Measurements from ENCODE around the gene EIF4G3.

DNA sequence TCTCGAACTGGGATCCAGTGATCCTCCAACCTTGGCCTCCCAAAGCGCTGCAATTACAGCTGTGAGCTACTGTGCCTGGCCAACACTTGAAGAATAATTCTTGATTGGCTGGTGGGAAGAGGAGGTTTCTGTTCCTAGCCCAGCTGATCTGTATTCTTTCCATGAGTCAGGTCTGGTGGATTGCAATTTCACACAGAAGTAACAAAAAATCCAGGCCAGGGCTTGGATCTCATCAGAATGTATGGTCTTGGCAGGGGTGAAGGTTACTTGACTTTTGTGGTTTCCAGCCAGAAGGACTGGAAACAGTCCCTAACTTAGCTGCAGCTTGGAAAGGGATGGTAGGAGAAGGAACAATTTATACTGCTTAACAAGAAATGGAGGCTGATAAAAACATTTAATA is 384.5 kb downstream of the EIF4G3 start:
- TF ChIP-seq, protein P1, sequence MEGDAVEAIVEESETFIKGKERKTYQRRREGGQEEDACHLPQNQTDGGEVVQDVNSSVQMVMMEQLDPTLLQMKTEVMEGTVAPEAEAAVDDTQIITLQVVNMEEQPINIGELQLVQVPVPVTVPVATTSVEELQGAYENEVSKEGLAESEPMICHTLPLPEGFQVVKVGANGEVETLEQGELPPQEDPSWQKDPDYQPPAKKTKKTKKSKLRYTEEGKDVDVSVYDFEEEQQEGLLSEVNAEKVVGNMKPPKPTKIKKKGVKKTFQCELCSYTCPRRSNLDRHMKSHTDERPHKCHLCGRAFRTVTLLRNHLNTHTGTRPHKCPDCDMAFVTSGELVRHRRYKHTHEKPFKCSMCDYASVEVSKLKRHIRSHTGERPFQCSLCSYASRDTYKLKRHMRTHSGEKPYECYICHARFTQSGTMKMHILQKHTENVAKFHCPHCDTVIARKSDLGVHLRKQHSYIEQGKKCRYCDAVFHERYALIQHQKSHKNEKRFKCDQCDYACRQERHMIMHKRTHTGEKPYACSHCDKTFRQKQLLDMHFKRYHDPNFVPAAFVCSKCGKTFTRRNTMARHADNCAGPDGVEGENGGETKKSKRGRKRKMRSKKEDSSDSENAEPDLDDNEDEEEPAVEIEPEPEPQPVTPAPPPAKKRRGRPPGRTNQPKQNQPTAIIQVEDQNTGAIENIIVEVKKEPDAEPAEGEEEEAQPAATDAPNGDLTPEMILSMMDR (optimal IDR thresholded peaks at IDR 0.05 in 1 of 3, IDR thresholded peaks at IDR 0.05 in 1 of 3, conservative IDR thresholded peaks at IDR 0.05 in 1 of 3; ENCODE audit: extremely low read depth in 1 of 3, insufficient read depth in 2 of 3, low read length in 3 of 3): no peak
- no peak for TF ChIP-seq EZH2 (IDR thresholded peaks at IDR 0.05; ENCODE audit: low read length)
